ENCODE results near the gene LGR4.

DNA sequence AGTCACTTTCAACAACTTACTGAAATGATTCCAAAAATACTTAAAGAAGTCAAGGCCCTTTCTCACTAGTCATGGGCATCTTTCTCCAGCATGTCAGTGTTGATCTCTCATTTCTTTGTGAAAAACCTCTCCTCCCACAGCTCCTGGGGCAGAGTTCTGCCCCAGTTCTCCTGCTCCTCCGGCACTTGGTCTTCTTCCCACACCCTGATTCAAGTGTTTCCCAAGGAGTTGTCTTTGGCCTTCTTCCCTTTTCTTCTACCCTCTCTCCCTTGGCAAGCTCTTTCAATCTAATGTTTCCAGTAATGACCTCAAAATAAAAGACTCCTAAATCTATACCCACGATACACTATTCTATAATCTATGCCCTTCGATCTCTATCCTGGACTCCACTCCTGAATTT lies 67.5 kb downstream of the LGR4 start:
- TF ChIP-seq, protein P1, sequence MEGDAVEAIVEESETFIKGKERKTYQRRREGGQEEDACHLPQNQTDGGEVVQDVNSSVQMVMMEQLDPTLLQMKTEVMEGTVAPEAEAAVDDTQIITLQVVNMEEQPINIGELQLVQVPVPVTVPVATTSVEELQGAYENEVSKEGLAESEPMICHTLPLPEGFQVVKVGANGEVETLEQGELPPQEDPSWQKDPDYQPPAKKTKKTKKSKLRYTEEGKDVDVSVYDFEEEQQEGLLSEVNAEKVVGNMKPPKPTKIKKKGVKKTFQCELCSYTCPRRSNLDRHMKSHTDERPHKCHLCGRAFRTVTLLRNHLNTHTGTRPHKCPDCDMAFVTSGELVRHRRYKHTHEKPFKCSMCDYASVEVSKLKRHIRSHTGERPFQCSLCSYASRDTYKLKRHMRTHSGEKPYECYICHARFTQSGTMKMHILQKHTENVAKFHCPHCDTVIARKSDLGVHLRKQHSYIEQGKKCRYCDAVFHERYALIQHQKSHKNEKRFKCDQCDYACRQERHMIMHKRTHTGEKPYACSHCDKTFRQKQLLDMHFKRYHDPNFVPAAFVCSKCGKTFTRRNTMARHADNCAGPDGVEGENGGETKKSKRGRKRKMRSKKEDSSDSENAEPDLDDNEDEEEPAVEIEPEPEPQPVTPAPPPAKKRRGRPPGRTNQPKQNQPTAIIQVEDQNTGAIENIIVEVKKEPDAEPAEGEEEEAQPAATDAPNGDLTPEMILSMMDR (conservative IDR thresholded peaks at IDR 0.05; ENCODE audit: low read depth in 2 of 2): no peak
- TF ChIP-seq, protein P2, sequence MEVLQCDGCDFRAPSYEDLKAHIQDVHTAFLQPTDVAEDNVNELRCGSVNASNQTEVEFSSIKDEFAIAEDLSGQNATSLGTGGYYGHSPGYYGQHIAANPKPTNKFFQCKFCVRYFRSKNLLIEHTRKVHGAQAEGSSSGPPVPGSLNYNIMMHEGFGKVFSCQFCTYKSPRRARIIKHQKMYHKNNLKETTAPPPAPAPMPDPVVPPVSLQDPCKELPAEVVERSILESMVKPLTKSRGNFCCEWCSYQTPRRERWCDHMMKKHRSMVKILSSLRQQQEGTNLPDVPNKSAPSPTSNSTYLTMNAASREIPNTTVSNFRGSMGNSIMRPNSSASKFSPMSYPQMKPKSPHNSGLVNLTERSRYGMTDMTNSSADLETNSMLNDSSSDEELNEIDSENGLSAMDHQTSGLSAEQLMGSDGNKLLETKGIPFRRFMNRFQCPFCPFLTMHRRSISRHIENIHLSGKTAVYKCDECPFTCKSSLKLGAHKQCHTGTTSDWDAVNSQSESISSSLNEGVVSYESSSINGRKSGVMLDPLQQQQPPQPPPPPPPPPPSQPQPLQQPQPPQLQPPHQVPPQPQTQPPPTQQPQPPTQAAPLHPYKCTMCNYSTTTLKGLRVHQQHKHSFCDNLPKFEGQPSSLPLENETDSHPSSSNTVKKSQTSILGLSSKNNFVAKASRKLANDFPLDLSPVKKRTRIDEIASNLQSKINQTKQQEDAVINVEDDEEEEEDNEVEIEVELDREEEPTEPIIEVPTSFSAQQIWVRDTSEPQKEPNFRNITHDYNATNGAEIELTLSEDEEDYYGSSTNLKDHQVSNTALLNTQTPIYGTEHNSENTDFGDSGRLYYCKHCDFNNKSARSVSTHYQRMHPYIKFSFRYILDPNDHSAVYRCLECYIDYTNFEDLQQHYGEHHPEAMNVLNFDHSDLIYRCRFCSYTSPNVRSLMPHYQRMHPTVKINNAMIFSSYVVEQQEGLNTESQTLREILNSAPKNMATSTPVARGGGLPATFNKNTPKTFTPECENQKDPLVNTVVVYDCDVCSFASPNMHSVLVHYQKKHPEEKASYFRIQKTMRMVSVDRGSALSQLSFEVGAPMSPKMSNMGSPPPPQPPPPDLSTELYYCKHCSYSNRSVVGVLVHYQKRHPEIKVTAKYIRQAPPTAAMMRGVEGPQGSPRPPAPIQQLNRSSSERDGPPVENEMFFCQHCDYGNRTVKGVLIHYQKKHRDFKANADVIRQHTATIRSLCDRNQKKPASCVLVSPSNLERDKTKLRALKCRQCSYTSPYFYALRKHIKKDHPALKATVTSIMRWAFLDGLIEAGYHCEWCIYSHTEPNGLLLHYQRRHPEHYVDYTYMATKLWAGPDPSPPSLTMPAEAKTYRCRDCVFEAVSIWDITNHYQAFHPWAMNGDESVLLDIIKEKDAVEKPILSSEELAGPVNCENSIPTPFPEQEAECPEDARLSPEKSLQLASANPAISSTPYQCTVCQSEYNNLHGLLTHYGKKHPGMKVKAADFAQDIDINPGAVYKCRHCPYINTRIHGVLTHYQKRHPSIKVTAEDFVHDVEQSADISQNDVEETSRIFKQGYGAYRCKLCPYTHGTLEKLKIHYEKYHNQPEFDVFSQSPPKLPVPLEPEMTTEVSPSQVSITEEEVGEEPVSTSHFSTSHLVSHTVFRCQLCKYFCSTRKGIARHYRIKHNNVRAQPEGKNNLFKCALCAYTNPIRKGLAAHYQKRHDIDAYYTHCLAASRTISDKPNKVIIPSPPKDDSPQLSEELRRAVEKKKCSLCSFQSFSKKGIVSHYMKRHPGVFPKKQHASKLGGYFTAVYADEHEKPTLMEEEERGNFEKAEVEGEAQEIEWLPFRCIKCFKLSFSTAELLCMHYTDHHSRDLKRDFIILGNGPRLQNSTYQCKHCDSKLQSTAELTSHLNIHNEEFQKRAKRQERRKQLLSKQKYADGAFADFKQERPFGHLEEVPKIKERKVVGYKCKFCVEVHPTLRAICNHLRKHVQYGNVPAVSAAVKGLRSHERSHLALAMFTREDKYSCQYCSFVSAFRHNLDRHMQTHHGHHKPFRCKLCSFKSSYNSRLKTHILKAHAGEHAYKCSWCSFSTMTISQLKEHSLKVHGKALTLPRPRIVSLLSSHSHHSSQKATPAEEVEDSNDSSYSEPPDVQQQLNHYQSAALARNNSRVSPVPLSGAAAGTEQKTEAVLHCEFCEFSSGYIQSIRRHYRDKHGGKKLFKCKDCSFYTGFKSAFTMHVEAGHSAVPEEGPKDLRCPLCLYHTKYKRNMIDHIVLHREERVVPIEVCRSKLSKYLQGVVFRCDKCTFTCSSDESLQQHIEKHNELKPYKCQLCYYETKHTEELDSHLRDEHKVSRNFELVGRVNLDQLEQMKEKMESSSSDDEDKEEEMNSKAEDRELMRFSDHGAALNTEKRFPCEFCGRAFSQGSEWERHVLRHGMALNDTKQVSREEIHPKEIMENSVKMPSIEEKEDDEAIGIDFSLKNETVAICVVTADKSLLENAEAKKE (CRISPR knock-in tag; IDR thresholded peaks at IDR 0.05): no peak
- TF ChIP-seq POLR2AphosphoS5 (IDR thresholded peaks at IDR 0.05; ENCODE audit: low read depth): no peak
- no peak for TF ChIP-seq EZH2phosphoT487 (IDR thresholded peaks at IDR 0.05; ENCODE audit: unreplicated experiment)
- TF ChIP-seq, protein P3, sequence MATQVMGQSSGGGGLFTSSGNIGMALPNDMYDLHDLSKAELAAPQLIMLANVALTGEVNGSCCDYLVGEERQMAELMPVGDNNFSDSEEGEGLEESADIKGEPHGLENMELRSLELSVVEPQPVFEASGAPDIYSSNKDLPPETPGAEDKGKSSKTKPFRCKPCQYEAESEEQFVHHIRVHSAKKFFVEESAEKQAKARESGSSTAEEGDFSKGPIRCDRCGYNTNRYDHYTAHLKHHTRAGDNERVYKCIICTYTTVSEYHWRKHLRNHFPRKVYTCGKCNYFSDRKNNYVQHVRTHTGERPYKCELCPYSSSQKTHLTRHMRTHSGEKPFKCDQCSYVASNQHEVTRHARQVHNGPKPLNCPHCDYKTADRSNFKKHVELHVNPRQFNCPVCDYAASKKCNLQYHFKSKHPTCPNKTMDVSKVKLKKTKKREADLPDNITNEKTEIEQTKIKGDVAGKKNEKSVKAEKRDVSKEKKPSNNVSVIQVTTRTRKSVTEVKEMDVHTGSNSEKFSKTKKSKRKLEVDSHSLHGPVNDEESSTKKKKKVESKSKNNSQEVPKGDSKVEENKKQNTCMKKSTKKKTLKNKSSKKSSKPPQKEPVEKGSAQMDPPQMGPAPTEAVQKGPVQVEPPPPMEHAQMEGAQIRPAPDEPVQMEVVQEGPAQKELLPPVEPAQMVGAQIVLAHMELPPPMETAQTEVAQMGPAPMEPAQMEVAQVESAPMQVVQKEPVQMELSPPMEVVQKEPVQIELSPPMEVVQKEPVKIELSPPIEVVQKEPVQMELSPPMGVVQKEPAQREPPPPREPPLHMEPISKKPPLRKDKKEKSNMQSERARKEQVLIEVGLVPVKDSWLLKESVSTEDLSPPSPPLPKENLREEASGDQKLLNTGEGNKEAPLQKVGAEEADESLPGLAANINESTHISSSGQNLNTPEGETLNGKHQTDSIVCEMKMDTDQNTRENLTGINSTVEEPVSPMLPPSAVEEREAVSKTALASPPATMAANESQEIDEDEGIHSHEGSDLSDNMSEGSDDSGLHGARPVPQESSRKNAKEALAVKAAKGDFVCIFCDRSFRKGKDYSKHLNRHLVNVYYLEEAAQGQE (IDR thresholded peaks at IDR 0.05; ENCODE audit: unreplicated experiment): no peak

Measured in GM23338 (cell line).